CD4-positive, alpha-beta T cell treated with Interleukin-15 for 1 hour (primary cell): ENCODE results near the gene RYR3.

ENCODE experiments used
- DNase-seq: peaks from one replicate; pipeline ENCODE4 v3.0.0-alpha.2; 2020

RYR3 gene

GRCh38 chr15:33393546-33393945 is 82.8 kb downstream of the RYR3 start:
- no peak for DNase-seq

GRCh38 chr15:33395321-33395720 is 84.6 kb downstream of the RYR3 start:
- DNase-seq = no peak

GRCh38 chr15:33395846-33396245 is 85.1 kb downstream of the RYR3 start:
- DNase-seq = no peak

DNA sequence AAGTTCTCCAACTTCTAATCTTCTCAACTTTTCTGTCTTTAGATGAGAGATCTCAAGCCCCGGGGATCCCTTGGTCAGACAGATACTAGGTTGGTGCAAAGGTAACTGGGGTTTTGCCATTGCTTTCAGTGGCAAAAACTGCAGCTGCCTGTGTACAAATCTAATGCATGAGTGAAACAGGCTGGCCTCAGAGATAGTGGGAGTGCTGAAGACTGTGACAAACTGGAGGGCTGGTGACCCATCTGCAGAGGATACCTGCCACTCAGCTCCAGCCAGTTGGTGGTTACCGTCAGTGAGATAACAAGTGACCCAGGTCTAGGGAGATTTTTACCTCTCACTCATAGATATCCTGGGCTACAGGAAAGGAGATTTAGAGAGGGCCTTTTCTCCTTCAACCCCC is 85.7 kb downstream of the RYR3 start:
- DNase-seq = no peak

GRCh38 chr15:33398555-33398954 is 87.8 kb downstream of the RYR3 start:
- no peak for DNase-seq

DNA sequence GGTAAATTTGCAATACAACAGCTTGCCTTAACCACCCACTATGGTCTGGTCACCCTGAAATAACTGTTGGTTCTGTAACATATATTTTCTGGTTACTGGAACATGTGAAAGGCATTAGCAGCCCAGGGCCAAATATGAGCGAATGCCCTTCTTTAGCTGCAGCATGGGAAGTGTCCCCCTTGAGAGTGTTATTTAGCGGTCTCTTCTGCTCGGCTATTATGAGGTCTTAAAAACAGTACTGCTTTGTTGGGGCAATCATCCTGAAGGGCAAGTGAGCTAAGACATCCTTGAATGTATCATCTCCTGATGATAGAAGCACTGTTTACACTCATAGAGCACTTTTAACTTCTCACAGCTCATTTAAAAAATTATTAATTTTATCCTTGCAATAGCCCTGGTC is 90.2 kb downstream of the RYR3 start:
- DNase-seq = no peak

DNA sequence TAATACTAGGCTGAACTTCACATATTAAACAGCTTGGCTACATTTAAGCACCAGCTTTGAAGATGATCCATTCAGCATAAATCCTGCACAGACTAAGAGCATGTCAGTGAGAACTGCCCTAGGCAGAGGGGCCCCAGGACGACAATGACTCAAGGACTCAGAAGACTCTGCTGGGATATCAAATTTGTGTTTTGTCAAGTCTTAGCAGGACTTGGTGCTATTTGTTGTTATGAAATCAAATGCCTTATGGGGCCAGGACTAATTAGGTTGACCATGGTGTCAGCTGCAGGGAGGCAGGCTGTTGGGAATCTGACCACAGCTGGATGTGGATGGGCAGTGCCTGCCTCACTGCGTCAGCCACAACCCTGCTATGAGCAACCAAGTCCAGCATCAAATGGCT is 91.8 kb downstream of the RYR3 start:
- DNase-seq = no peak

DNA sequence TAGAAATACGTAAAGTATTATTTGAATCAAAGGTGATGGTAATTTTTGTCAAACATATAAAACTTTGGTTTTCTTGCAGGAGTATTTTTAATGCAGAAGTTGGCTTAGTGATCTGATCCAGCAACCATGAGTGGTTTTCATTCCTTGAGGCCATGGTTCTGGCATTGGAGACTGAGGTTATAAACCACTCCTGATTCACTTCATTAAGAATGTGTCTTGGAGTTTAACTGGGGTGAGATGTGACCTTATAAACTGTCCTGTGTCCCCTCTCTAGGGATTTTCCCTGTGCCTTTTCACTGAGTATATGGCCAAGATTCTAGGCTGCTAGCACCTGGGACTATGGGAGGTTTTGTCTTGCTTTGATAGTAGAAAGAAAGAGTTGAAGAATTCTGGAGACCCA is 94.3 kb downstream of the RYR3 start:
- DNase-seq = no peak

GRCh38 chr15:33411596-33412540 is 101.1 kb downstream of the RYR3 start:
- no peak for DNase-seq

DNA sequence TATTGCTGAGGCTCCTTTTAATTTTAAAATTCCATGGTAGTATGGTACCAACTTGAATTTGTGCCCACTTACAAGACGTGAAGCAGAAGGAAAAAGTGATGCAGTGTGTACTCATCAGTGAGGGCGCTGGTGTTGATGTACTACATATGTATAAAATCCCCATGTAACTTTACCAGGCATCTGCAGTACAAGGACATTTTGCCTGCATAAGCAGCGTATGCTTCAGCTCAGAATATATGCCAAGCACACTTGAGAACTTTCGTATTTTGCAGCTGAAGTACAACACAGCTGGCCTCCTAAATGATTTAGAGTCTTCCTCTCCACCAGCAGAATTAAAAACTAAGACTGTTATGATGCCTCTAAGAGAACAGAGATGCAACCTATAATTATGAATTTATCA is 108.9 kb downstream of the RYR3 start:
- DNase-seq = no peak

DNA sequence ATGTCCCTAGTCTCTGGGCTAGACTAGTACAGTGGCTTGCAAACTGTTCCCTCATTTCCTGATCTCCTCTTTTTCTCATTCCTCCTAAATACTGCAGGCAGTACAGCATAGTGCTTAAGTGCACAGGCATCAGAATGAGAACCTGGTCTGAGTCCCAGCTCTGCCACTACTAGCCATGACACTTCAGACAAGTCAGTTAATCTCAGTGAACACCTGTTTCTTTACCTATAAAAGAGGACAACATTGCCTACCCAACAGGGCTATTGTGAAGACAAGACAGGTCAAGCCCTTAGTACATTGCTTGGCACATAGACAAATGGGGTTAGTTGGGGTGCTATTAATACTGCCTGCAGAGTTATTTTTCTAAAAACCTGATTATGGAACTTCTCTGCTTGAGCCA is 113.3 kb downstream of the RYR3 start:
- DNase-seq = no peak

DNA sequence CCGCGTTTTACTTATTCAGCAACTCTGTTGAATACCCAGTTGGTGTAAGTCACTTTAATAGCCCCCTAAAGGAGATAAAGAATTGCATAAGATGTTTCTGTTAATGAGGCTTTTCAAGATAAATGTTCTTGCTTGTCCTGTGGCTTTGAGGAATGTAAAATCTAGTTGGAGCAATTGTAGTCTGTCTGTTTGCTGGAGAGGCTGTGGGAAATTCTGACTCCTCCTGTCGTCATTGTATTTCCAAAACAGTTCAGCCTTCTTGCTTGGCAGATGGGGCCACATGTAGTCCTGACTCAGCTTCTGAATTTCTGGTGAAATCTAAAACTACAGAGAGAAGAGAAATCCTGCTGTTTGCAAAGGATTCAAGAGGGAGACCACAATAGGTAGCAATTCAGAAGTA is 114.4 kb downstream of the RYR3 start:
- no peak for DNase-seq

- DNase-seq = no peak
These were observed 119.8 kb downstream of the RYR3 start for GRCh38 chr15:33430577-33430976.

GRCh38 chr15:33433821-33434220 is 123.1 kb downstream of the RYR3 start:
- no peak for DNase-seq

DNA sequence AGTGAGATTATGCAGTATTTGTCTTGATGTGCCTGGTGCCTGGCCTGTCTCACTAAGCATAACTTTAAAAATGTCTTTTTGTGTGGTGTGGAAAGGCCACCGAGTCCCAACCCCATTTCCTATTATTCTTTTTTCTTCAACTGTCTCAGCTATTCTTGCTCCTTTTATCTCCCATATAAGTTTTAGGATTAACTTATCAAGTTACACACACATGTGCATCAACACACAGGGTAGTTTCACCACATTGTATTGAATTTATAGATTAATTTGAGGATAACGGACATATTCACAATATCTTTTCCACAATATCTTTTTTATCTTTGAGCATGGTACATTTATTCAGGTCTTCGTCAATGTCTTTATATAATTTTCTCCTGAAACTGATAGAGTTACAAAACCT is 127.6 kb downstream of the RYR3 start:
- DNase-seq = no peak

DNA sequence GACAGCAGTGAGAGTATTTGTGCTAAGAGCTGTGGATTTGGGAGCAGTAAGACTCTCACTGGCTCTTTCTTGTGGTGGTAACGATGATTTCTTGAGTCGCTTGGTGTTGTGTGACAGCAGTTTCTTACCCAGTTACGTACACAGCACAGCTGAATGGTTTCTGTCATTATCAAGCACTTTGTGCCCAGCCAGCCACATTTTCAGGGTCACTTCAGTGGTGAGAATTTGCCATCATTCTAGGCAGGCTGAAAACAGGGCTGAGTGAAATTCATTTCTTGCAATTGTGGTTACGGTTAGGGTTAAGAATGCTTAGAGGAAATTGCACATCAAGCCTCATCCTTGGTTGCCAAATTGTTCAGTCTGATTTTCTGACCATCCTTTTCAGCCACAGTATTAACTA is 130.1 kb downstream of the RYR3 start:
- no peak for DNase-seq

DNA sequence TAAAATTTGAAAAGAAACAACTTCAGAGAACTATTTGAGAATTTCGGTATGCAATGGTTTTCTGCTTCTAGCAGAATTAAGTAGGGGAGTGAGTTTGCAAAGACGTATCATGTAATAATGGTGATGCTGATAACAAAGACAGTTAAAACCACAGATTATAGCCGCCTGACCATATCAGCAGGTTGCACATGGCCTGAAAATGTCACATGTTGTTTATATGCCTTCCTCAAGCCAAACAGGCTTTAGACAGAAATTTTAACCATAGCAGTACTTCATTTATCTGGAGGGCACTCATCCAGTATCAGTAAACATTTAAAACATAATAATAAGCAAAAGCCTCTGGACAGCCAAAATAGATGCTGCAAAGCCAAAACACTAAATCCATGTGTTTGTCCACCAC is 131.7 kb downstream of the RYR3 start:
- DNase-seq = no peak

- no peak for DNase-seq
These were observed 132.9 kb downstream of the RYR3 start for GRCh38 chr15:33443708-33444107.

DNA sequence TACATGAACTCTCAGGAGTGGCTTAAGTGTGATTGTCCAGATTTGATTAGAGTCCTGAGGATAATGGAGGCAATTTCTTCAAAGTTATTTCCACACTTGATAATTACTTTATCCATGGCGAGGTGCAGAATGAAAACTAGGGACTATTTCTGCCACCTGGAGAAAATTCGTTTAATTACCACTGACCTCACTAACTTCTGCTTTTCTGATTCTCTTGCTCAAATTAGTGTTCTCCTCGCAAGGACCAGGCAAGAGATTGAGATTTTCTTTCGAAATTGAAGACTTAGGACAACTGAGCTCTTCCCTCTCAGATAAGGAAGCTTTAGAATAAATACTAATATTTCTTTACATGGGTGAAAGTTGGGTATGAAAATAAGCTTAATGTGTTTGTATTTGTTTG is 135.2 kb downstream of the RYR3 start:
- no peak for DNase-seq

- no peak for DNase-seq
These were observed 137.4 kb downstream of the RYR3 start for GRCh38 chr15:33448151-33448550.

DNA sequence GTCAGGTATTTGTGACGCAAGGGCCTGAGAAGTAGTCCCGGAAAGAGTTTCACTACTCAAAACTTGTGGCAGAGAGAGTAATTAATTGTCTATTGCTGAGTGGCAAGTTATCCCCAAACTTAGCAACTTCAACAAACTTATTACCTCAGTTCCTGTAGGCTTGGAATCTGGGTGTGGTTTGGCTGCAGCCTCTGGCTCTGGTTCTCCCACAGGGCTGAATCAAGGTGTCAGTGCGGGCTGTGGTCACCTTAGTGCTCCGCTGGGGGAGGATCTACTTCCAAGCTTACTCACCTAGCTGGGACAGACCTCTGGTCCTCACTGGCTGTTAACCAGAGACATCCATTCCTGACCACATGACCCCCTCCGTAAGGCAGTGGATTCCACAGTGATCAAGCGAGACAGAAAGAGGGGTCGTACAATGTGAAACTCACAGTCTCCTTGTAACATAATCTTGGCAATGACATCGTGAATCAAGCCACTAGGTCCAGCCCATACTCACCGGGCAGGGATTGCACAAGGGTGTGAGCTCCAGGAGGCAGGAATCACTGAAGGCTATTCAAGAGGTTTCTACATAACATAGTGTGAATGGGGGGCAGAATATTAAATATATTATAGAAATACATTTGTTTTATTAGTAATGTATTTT is 138.3 kb downstream of the RYR3 start:
- no peak for DNase-seq

- DNase-seq = no peak
These were observed 139.0 kb downstream of the RYR3 start for GRCh38 chr15:33449810-33450209.

DNA sequence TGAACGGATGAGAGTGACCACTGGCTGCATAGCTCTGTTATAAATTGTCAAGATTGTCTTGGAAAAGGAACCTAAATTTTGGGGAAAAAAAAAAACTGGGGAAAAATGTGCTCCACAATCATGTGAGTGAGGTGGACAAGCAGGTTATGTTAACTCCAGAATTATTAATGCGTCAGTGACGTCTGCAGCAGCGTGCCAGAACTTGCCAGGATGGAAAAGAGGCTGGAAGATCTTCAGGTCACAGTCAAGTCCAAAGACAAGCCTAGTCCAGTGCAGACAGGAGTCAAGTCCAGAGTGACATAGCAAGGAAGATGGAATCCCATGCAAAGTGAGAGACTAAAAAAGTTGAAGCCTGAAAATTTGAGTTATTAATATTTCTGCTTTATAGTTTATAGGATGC is 140.6 kb downstream of the RYR3 start:
- DNase-seq = no peak

DNA sequence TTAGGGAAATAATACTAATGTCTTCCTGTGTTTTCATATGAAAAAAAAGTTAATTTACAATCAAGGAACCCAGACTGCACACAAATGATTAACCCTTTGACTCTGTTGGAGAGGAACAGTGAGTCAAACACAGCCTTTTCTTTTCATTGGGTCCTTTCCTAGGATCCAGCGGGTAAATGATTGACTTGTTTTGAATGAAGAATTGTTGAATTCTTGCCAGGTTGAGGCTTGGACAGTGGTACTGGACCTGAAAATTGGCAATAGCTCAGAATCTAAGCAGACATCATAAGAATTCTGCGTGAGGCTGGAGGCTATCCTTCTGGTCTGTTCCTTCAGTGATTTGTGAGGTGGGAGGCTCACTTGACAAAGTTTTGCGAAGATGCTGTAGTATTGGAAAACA is 143.0 kb downstream of the RYR3 start:
- DNase-seq = no peak

GRCh38 chr15:33454346-33454745 is 143.6 kb downstream of the RYR3 start:
- DNase-seq = no peak
